C4-2B (cell line): Measurements from ENCODE around the gene GHRHR.

Source experiments
- ZFX ChIP-seq: fragments of 450-650 bp; IDR thresholded peaks from 2 replicates; pipeline ENCODE4 v1.6.1; 2017
- TF ChIP-seq, protein P1 (sequence below): fragments of 450-650 bp; conservative IDR thresholded peaks from 2 replicates; pipeline ENCODE4 v1.5.1; 2017; ENCODE audit warnings: mild to moderate bottlenecking

DNA sequence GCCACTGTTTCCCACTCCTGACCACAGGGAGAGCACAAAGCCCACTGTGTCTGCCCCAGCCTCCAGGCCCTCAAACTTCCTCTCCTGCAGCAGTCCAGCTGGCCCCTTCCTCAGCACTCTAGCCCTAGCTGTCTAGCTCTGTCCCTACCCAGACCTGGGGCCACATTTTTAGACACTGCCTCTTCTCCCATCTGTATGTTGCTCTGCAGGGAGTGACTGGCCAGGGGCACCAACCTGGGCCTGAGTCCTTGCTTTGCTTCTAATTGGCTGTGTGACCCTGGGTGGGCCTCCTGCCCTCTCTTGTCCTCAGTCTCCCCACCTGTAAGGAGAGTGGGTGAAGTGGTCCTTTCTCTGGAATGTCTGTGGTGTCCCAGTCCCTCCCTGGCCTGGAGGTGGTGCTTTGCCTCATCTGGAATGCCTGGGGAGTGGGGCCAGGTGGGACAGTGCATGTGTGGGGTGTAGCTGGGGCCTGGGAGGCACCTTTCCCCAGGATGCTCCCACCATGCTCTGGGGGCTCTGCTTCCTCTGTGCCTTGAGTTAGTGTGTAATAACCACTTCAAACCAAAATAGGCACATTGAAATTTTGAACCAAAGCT, 27.0 kb upstream of the GHRHR start:
- TF ChIP-seq, protein P1, sequence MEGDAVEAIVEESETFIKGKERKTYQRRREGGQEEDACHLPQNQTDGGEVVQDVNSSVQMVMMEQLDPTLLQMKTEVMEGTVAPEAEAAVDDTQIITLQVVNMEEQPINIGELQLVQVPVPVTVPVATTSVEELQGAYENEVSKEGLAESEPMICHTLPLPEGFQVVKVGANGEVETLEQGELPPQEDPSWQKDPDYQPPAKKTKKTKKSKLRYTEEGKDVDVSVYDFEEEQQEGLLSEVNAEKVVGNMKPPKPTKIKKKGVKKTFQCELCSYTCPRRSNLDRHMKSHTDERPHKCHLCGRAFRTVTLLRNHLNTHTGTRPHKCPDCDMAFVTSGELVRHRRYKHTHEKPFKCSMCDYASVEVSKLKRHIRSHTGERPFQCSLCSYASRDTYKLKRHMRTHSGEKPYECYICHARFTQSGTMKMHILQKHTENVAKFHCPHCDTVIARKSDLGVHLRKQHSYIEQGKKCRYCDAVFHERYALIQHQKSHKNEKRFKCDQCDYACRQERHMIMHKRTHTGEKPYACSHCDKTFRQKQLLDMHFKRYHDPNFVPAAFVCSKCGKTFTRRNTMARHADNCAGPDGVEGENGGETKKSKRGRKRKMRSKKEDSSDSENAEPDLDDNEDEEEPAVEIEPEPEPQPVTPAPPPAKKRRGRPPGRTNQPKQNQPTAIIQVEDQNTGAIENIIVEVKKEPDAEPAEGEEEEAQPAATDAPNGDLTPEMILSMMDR, result no peak
- no peak for TF ChIP-seq ZFX
